ENCODE measurements around the gene KHDC4.
A peak's percentile ranks its signal among the peaks of the same experiment; 100 is the strongest.

The KHDC4 gene

GRCh38 chr1:155934097-155934935, at the start of gene KHDC4:
Gene KHDC4, minus strand, starts transcription at chr1:155934413. Its CDS starts 40 bp downstream, at chr1:155934373.
- peak; percentile 98 for DNase-seq

GRCh38 chr1:155983191-155984024, 49.2 kb upstream of the KHDC4 start:
- no peak for DNase-seq

GRCh38 chr1:155982106-155982505, 47.9 kb upstream of the KHDC4 start:
- no peak for DNase-seq

DNA sequence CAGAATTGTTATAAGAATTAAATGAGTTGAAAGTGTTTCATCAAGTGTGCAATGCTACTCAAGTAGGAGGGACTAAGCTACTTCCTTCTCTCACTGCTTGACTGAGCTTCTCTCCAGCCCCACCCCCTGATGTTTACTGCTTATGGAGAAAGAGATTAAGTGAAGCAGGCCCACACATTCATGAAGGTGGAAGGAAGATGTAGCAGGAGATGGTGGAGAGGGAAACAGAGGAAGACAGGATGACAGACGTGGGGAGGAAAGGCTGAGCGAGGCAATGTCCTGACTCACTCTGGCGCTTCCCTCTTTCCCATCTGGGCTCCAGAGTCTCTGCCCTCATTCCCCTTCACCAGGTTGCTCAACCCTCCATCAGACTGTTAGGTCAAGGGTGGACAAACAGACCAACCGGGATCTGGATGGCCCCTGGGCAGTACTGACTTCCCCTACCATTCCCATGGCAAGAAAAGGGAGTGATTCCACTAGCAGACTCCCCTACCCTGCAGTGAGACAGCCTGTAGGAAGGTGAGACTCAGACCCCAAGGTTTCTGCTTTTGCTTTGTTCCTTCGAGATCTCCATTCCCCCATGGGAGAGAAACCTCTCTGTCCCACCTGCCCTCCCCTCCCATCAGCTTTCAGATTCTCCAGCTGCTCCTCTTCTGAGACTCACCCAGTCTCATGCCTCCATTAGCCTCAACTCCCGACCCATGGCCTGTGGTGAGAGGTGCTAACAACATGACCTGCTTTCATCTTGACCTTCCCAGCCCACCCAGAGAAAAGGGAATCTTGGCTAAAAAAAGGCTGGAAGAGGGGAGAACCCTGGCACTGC, 47.3 kb upstream of the KHDC4 start:
- DNase-seq, result peak; percentile 63

GRCh38 chr1:155979597-155980343, 45.6 kb upstream of the KHDC4 start:
- no peak for DNase-seq

DNA sequence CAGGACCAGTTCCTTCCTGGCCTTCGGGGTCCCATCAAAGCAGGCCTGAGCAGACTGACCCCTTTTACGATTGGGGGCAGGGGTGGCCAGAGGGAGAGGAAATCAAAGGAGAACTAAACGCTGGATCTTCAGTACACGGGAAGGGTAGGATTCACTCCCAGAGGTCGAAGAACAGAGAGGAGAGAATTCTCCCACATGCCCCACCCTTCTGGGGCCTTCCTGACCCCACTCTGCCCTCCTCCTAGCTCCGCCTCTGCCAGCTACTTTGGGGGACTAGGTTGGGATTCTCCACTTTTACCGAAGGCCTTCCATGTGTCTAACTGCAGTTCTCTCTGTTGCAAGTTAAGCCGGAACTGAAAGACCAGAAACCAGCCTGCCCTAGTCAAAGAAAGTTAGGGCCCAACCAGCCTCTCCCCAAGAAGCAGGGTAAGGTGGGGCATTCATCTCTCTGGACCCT, 44.8 kb upstream of the KHDC4 start:
- peak; percentile 35 for DNase-seq

- DNase-seq, result peak; percentile 79
These were observed 44.2 kb upstream of the KHDC4 start, which contains the start of gene ARHGEF2 for GRCh38 chr1:155978325-155978972. Gene ARHGEF2, minus strand, starts transcription at chr1:155978547. Its CDS starts 120 bp downstream, at chr1:155978427.

GRCh38 chr1:155977690-155978324, 43.6 kb upstream of the KHDC4 start:
- peak; percentile 58 for DNase-seq

DNA sequence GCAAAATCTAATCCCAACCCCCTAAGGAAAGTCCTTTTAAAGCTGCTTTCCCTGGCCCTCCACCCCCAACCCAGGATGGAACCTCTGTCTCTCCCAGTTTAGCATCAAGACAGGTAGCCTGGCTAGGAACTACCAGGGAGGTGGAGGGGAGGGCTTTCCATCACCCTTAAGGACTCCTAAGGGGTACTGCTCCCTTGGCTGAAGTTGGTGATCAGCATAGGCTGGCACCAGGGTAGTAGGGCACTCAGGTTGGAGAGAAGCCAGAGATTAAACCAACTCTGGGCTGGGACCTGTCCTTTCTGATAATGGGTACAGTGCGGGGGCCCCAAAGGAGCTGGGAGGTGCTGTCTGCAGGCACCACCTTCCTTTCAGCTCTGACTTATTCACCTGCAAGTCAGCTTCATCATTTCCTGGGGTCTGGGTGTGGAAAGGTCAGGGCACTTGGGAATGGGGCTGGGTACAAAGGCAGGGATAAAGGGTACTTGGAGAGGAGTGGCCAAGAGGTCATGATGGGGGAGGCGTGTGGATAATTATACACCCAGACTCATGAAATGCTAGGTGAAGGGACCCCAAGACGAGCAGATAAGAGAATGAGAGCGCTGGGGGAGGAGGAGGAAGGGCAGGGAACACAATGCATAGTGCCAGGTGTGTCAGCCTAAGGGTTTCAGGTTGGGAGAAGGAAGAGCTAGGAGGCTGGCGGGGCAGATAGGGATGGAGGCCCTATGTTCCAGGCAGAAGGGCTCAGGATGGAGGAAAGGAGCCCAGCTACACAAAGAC, 42.9 kb upstream of the KHDC4 start:
- DNase-seq, result no peak

DNA sequence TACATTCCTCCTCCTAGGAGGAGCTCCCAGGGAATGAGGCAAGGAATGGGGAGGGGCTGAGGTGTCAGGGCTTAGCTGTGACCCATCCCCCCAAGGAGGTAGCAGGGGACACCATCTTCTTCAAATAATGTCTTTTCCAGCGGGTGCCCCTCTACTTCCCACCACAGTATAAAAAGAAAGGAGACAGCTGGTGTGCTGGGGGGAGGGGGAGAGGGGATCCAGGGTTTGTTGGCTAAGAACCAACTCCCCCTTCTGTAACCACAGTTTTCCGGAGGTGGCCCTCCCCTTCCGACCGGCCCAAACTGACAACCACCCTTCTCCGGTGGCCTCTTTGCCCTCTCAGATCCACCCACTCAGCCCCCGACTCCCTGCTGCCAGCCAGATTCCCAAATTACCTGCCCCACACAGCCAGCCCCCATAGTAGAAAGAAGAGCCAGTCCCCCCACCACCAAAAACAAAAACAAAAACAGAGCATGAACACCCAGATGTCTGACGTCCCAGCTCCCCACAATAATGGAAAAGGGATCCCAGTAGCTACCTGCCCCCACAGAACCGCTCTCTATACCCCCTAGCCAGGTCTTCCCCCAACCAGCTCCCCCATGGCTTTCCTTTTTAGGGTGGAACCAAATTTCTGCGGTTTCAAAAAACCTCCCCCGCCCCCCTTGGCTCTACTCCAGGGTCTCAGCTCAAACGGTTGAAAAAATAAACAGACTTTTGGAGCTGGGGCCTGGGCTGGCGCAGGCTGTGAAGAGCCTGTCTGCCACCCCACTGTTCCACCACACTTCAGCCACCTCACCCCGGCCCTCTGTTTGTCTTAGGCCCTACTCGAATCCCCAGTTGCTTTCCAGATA, 42.1 kb upstream of the KHDC4 start:
- DNase-seq, result peak; percentile 76

- no peak for DNase-seq
These were observed 41.3 kb upstream of the KHDC4 start for GRCh38 chr1:155975375-155976061.

- DNase-seq, result no peak
These were observed 40.2 kb upstream of the KHDC4 start for GRCh38 chr1:155974208-155975115.

GRCh38 chr1:155973723-155974122, 39.5 kb upstream of the KHDC4 start:
- DNase-seq, result no peak

DNA sequence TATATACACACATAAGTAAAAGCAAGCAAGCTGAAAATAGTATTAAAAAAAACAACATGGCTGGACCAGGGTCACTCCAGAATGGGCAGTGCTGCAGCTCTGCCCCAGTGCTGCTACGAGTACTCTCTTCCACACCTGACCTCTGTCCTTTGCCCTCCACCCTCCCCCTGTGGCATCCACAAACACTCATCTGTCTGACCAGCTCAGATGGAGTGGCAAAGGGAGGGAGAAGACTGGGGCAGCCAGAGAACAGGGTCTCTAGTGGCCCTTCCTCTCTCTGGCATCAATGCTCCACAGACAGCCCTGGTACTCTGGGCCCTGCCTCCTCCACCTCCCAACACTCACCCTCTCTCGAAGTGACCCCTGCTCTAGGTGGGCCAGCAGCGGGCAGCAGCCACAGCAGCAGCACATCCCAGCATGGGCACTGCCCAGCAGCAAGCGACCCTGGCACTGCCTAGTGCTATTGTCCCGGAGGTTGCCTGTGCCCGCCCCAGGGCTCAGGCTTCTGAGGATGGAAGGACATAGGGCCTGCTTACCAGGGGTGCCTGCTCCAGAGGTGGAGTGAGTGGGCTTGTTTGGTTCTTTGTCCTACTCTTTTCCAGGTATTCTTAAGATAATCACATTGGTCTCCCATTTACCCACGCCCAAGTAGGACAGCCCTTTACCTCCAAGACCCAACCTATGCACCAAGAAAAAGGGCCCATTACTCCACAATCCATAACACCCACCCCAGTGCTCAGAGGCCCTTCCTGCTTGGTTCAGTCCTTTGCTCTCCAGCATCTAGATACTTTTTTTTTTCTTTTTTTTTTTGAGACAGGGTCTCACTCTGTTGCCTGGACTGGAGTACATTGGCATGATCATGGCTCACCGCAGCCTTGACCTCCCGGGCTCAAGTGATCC, 37.9 kb upstream of the KHDC4 start:
- DNase-seq, result no peak

- no peak for DNase-seq
These were observed 36.4 kb upstream of the KHDC4 start for GRCh38 chr1:155970531-155971167.

DNA sequence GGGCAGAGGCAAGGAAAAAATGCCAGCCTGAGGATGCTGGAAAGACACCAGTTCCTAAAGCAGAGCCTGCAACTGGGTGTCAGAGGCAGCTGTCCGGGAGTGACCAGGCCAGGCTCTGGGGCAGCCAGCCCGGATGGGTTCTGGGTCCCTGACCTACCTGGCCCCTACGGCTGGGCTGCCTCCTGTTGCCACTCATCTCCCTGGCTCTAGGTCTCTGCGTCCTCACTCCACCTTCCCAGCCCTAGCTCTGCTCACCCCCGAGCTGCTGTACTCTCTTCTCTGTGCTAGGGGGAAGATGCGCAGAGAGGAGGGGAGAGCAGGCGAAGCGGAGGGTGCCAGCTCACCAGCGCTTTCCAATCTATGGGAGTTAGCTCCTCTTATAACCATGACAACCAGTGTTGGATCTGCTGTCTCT, 35.2 kb upstream of the KHDC4 start:
- no peak for DNase-seq
